Neuronal stem cell (in vitro differentiated cells): ENCODE data around the gene EXOSC5.
A peak's percentile ranks its signal among the peaks of the same experiment; 100 is the strongest.

Experiments used
- DNase-seq: peaks from one replicate; pipeline ENCODE4 v3.0.0-alpha.2; 2013; ENCODE audit warnings: low spot score
- H2AFZ ChIP-seq: one replicate; pipeline ENCODE4 v1.6.1; 2013; ENCODE audit warnings: mild to moderate bottlenecking, low read length, inconsistent platforms
- H2AK5ac ChIP-seq: 2 replicates; pipeline ENCODE4 v1.6.1; 2013; ENCODE audit warnings: low read depth, mild to moderate bottlenecking, inconsistent platforms, low read length, moderate library complexity, mixed read lengths
- H2BK120ac ChIP-seq: 2 replicates; pipeline ENCODE4 v1.6.1; 2013; ENCODE audit warnings: low read depth, mild to moderate bottlenecking, inconsistent platforms, low read length, moderate library complexity, mixed read lengths
- H2BK12ac ChIP-seq: one replicate; pipeline ENCODE4 v1.6.1; 2013; ENCODE audit warnings: low read length, inconsistent platforms
- H2BK15ac ChIP-seq: 2 replicates; pipeline ENCODE4 v1.6.1; 2013; ENCODE audit warnings: mild to moderate bottlenecking, low read length, inconsistent platforms, mixed read lengths
- H2BK5ac ChIP-seq: one replicate; pipeline ENCODE4 v1.6.1; 2013; ENCODE audit warnings: inconsistent platforms, mild to moderate bottlenecking, low read length, moderate library complexity
- H3K14ac ChIP-seq: one replicate; pipeline ENCODE4 v1.6.1; 2013; ENCODE audit warnings: low read length, inconsistent platforms
- H3K18ac ChIP-seq: 2 replicates; pipeline ENCODE4 v1.6.1; 2013; ENCODE audit warnings: low read length, inconsistent platforms
- H3K23ac ChIP-seq: 2 replicates; pipeline ENCODE4 v1.6.1; 2013; ENCODE audit warnings: low read depth, mild to moderate bottlenecking, mixed read lengths, low read length, inconsistent platforms; ENCODE audit not compliant: poor library complexity
- H3K27ac ChIP-seq: replicated peaks from 3 replicates; pipeline ENCODE4 v1.5.1; 2013; ENCODE audit warnings: low read length, inconsistent platforms
- H3K27me3 ChIP-seq, 3 experiments: 2 replicates each; pipeline ENCODE4 v1.6.1; 2013; ENCODE audit warnings: low read length in 3 of 3, mild to moderate bottlenecking in 2 of 3, inconsistent platforms in 1 of 3, low read depth in 1 of 3, mixed read lengths in 1 of 3, moderate library complexity in 1 of 3; ENCODE audit not compliant: control insufficient read depth in 3 of 3, insufficient read depth in 3 of 3
- H3K36me3 ChIP-seq, 2 donors: replicated peaks in 1 of 2; 2 replicates each; pipeline ENCODE4 v1.6.1; 2013; ENCODE audit warnings: low read length in 2 of 2; ENCODE audit not compliant: control insufficient read depth in 2 of 2, insufficient read depth in 2 of 2
- H3K4ac ChIP-seq: 2 replicates; pipeline ENCODE4 v1.6.1; 2013; ENCODE audit warnings: inconsistent platforms, mild to moderate bottlenecking, low read length, moderate library complexity
- H3K4me1 ChIP-seq, 2 donors: 1 replicate in 1 of 2; 2 replicates in 1 of 2; pipeline ENCODE4 v1.6.1; 2013; ENCODE audit warnings: low read length in 2 of 2, low read depth in 1 of 2; ENCODE audit not compliant: control insufficient read depth in 2 of 2, insufficient read depth in 1 of 2
- H3K4me2 ChIP-seq: one replicate; pipeline ENCODE4 v1.6.1; 2013; ENCODE audit warnings: mild to moderate bottlenecking, low read length, inconsistent platforms; ENCODE audit not compliant: insufficient read depth, poor library complexity, severe bottlenecking
- H3K4me3 ChIP-seq, 2 donors: 2 replicates each; pipeline ENCODE4 v1.5.1; 2013; ENCODE audit warnings: low read length in 2 of 2, mild to moderate bottlenecking in 2 of 2, inconsistent platforms in 1 of 2, moderate library complexity in 1 of 2
- H3K79me1 ChIP-seq: one replicate; pipeline ENCODE4 v1.6.1; 2013; ENCODE audit warnings: low read depth, mild to moderate bottlenecking, inconsistent platforms, low read length, moderate library complexity
- H3K9ac ChIP-seq: one replicate; pipeline ENCODE4 v1.6.1; 2013; ENCODE audit warnings: mild to moderate bottlenecking, low read depth, low read length, inconsistent platforms; ENCODE audit not compliant: poor library complexity
- H3K9me3 ChIP-seq, 2 donors: replicated peaks in 1 of 2; 2 replicates each; pipeline versions ENCODE3 to v1.6.1; 2013; ENCODE audit warnings: low read length in 2 of 2, mild to moderate bottlenecking in 2 of 2, inconsistent platforms in 1 of 2, low read depth in 1 of 2, mixed read lengths in 1 of 2, moderate library complexity in 1 of 2; ENCODE audit not compliant: control insufficient read depth in 2 of 2, insufficient read depth in 1 of 2
- H4K8ac ChIP-seq: one replicate; pipeline ENCODE4 v1.6.1; 2013; ENCODE audit warnings: low read depth, mild to moderate bottlenecking, inconsistent platforms, low read length, moderate library complexity
- H4K91ac ChIP-seq: one replicate; pipeline ENCODE4 v1.6.1; 2013; ENCODE audit warnings: low read length, low read depth, mild to moderate bottlenecking, inconsistent platforms; ENCODE audit not compliant: poor library complexity
- WGBS, 2 donors: extraction: QIAGEN DNeasy Blood & Tissue Kit; methylation state at CpG; one replicate each; pipeline ENCODE4 v1.1.7; 2013; ENCODE audit warnings: missing lambda C conversion rate in 2 of 2, mixed read lengths in 1 of 2; ENCODE audit not compliant: insufficient read length in 2 of 2, insufficient replicate concordance in 1 of 2; ENCODE audit errors: extremely low coverage in 2 of 2; 5-methylcytosine and 5-hydroxymethylcytosine counted together

Gene EXOSC5

DNA sequence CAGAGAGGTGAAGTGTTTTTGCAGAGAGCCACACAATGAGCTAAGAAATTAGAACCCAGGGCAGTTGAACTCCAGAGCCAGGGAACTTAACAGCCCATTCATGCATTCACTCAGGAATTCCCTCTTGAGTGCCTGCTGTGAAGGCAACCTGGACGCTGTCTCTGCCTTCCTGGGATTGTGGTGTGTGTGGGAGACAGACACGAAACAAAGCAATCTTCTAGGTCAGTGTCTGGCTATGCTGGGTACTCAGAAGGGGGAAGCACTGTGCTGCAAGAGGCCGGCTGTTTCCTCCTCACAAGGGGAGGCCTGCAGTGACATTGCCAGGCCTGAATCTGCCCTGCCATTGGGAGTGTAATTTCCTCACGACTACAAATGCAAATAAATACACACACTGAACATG lies 10.1 kb upstream of the EXOSC5 start:
- Histone ChIP-seq H3K9ac (peak overlapping the region; percentile 2), H4K91ac (no peak overlapping the region), H2BK5ac (no peak overlapping the region), H2BK120ac (no peak overlapping the region), H3K36me3 (peaks cover 9 to 13% of the 10 kb centered on the region in 2 donors), H3K4ac (no peak overlapping the region), H3K27me3 (no peaks in the 10 kb centered on the region), H2BK15ac (no peak overlapping the region), H3K23ac (no peak overlapping the region), H3K4me1 (peaks cover 8 to 9% of the 10 kb centered on the region in 2 donors), H3K27ac (peak overlapping the region; percentile 57), H4K8ac (no peak overlapping the region), H3K4me3 (no peak overlapping the region), H3K9me3 (no peaks in the 10 kb centered on the region), H3K14ac (peak overlapping the region; percentile 47), H3K18ac (no peak overlapping the region), H3K79me1 (no peaks in the 10 kb centered on the region), H2AK5ac (no peak overlapping the region), H3K4me2 (no peak overlapping the region), H2BK12ac (no peak overlapping the region), H2AFZ (peak overlapping the region; percentile 87)
- WGBS, 2 donors, result no CpG with 5 or more reads among the region's 4 CpGs
- no peak for DNase-seq

GRCh38 chr19:41405776-41406175 lies 8.6 kb upstream of the EXOSC5 start:
- Histone ChIP-seq H2AFZ (no peak overlapping the region), H3K4me3 (no peak overlapping the region), H2BK120ac (no peak overlapping the region), H3K18ac (no peak overlapping the region), H3K9ac (no peak overlapping the region), H3K4me1 (peaks cover 8 to 9% of the 10 kb centered on the region in 2 donors), H3K9me3 (no peaks in the 10 kb centered on the region), H3K4ac (no peak overlapping the region), H4K8ac (peak overlapping the region; percentile 27), H3K27me3 (no peaks in the 10 kb centered on the region), H2AK5ac (no peak overlapping the region), H2BK5ac (no peak overlapping the region), H2BK15ac (no peak overlapping the region), H4K91ac (no peak overlapping the region), H2BK12ac (no peak overlapping the region), H3K27ac (no peak overlapping the region), H3K4me2 (no peak overlapping the region), H3K23ac (no peak overlapping the region), H3K36me3 (peaks cover under 1 to 3% of the 10 kb centered on the region in 2 donors), H3K14ac (no peak overlapping the region), H3K79me1 (no peaks in the 10 kb centered on the region)
- WGBS, 2 donors, result no CpG with 5 or more reads among the region's 6 CpGs
- no peak for DNase-seq

GRCh38 chr19:41403181-41403970 lies 6.2 kb upstream of the EXOSC5 start:
- no peak overlapping the region for H2BK15ac ChIP-seq
- H2BK5ac ChIP-seq, result no peak overlapping the region
- H2BK12ac ChIP-seq, result no peak overlapping the region
- peaks cover 0 to 3% of the 10 kb centered on the region in 2 donors for H3K36me3 ChIP-seq
- H3K9ac ChIP-seq, result peak overlapping the region; percentile 63
- no peak overlapping the region for H3K18ac ChIP-seq
- H3K4me3 ChIP-seq, result no peak overlapping the region
- no peak overlapping the region for H4K8ac ChIP-seq
- no peaks in the 10 kb centered on the region for H3K27me3 ChIP-seq
- no peak overlapping the region for H3K14ac ChIP-seq
- H3K4me1 ChIP-seq, result peaks cover 11 to 13% of the 10 kb centered on the region in 2 donors
- no peak overlapping the region for H3K27ac ChIP-seq
- H3K4ac ChIP-seq, result no peak overlapping the region
- no peak overlapping the region for H2AFZ ChIP-seq
- no peak overlapping the region for H2BK120ac ChIP-seq
- no peak overlapping the region for H2AK5ac ChIP-seq
- no peak overlapping the region for H3K4me2 ChIP-seq
- H4K91ac ChIP-seq, result no peak overlapping the region
- no peak for DNase-seq
- H3K79me1 ChIP-seq, result no peaks in the 10 kb centered on the region
- H3K9me3 ChIP-seq, result no peaks in the 10 kb centered on the region
- no peak overlapping the region for H3K23ac ChIP-seq
- no CpG with 5 or more reads among the region's 12 CpGs for WGBS, 2 donors

GRCh38 chr19:41402010-41402409 lies 4.9 kb upstream of the EXOSC5 start:
- Histone ChIP-seq H2BK120ac (no peak overlapping the region), H3K23ac (no peak overlapping the region), H3K4me2 (no peak overlapping the region), H2AFZ (no peak overlapping the region), H4K91ac (no peak overlapping the region), H2AK5ac (no peak overlapping the region), H4K8ac (no peak overlapping the region), H3K4me1 (peaks cover 5% of the 10 kb centered on the region in 2 donors), H3K14ac (no peak overlapping the region), H3K4ac (no peak overlapping the region), H2BK12ac (no peak overlapping the region), H3K9me3 (no peaks in the 10 kb centered on the region), H3K79me1 (no peaks in the 10 kb centered on the region), H3K27ac (no peak overlapping the region), H3K9ac (no peak overlapping the region), H3K4me3 (no peak overlapping the region), H3K36me3 (no peaks in the 10 kb centered on the region), H3K18ac (no peak overlapping the region), H2BK5ac (no peak overlapping the region), H3K27me3 (no peaks in the 10 kb centered on the region), H2BK15ac (no peak overlapping the region)
- no peak for DNase-seq
- no CpG with 5 or more reads among the region's 3 CpGs for WGBS, 2 donors
